ENCODE measurements around the gene ADAMTS9. TPM values are rescaled to one million over a fixed set of nuclear protein-coding genes. Genes with fewer than 3 reads are reported as not detected.

The ADAMTS9 gene
- polyA plus RNA-seq, 1 donor from 2014 or later, result 0.32 TPM

DNA sequence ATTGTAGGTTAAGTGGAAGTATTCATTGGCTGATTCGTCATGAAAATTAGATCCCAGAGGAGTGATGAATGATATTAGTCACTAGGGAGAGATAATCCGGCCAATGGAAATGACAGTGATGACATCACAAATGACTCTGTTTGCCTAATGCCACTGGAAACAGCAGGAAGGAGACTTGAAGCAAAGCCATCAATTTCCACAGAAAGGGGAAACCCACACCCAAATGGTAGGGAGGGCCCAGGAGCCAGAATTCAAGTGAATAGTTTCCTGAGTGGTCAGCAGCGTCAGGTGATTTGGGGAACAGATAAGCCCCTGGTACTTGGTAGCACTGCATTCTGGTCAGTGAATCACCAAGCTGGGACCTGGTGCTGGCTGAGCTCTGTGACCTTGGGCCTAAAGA lies 3.3 kb upstream of the ADAMTS9 start:
- Histone ChIP-seq H3K4me2 (ENCODE audit: low read length) (no peak overlapping the region), H3K27me3 (ENCODE audit: insufficient read depth, low read depth, low read length) (peaks cover 34% of the 10 kb centered on the region), H3K27ac (ENCODE audit: low read length) (no peak overlapping the region), H4K20me1 (ENCODE audit: insufficient read depth) (no peaks in the 10 kb centered on the region), H3K9me3 (ENCODE audit: low read length) (no peaks in the 10 kb centered on the region), H3K4me3 (ENCODE audit: low read length) (no peak overlapping the region), H3F3A (ENCODE audit: insufficient read depth, low read length, poor library complexity, severe bottlenecking) (peaks cover 6% of the 10 kb centered on the region), H3K36me3 (ENCODE audit: insufficient read depth, low read length) (no peaks in the 10 kb centered on the region), H3K9me2 (ENCODE audit: insufficient read depth, low read length) (no peaks in the 10 kb centered on the region), H3K9ac (ENCODE audit: low read length) (no peak overlapping the region), H2AFZ (ENCODE audit: low read depth, low read length) (no peak overlapping the region), H3K79me2 (replicated peaks; ENCODE audit: insufficient read depth, low read length) (no peaks in the 10 kb centered on the region)
- no peak for TF ChIP-seq POLR2AphosphoS5 (IDR thresholded peaks at IDR 0.05)
- TF ChIP-seq, protein P1, sequence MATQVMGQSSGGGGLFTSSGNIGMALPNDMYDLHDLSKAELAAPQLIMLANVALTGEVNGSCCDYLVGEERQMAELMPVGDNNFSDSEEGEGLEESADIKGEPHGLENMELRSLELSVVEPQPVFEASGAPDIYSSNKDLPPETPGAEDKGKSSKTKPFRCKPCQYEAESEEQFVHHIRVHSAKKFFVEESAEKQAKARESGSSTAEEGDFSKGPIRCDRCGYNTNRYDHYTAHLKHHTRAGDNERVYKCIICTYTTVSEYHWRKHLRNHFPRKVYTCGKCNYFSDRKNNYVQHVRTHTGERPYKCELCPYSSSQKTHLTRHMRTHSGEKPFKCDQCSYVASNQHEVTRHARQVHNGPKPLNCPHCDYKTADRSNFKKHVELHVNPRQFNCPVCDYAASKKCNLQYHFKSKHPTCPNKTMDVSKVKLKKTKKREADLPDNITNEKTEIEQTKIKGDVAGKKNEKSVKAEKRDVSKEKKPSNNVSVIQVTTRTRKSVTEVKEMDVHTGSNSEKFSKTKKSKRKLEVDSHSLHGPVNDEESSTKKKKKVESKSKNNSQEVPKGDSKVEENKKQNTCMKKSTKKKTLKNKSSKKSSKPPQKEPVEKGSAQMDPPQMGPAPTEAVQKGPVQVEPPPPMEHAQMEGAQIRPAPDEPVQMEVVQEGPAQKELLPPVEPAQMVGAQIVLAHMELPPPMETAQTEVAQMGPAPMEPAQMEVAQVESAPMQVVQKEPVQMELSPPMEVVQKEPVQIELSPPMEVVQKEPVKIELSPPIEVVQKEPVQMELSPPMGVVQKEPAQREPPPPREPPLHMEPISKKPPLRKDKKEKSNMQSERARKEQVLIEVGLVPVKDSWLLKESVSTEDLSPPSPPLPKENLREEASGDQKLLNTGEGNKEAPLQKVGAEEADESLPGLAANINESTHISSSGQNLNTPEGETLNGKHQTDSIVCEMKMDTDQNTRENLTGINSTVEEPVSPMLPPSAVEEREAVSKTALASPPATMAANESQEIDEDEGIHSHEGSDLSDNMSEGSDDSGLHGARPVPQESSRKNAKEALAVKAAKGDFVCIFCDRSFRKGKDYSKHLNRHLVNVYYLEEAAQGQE (IDR thresholded peaks at IDR 0.05; ENCODE audit: borderline replicate concordance), result no peak
- TF ChIP-seq TAF1 (IDR thresholded peaks at IDR 0.05; ENCODE audit: low read depth), result no peak
- TF ChIP-seq RAD21 (conservative IDR thresholded peaks at IDR 0.05), result no peak
- TF ChIP-seq MXI1 (conservative IDR thresholded peaks at IDR 0.05; ENCODE audit: poor library complexity, severe bottlenecking), result no peak
- no peak for TF ChIP-seq SMC3 (conservative IDR thresholded peaks at IDR 0.05; ENCODE audit: poor library complexity)
- TF ChIP-seq EP300 (conservative IDR thresholded peaks at IDR 0.05; ENCODE audit: poor library complexity, severe bottlenecking), result no peak

DNA sequence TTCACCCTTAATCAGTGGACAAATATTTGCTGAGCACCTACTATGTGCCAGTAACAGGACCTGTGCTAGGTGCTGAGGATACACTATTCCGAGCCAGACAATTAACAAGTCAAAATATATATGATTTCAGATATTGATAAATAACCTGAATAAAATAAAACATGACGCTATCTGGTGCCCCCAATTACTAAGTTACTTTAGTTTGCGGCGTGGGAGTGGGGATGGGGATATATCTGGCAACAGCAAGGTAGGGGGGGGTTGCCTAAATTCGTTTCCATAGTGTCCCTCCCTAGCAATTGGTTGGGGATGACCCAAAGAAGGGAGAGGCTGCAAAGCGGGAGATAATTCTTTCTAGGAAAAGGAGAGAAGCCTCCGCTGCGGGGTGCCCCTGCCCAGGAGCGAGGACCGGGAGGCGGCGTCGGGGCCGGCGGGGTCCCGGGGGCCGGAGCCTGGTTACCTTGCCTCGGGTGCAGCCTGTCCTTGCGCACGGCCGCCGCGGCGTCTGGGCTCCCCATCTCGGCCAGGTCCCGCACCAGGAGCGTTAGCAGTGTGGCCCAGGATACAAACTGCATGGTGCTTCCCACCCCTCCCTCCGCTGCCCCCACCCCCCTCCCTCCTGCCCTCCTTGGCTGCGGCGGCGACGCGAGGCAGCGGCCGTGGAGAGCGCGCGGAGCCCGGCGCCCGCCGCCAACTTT lies 567 bp downstream of the ADAMTS9 start:
- Histone ChIP-seq H3K79me2 (replicated peaks; ENCODE audit: insufficient read depth, low read length) (no peaks in the 10 kb centered on the region), H3K36me3 (ENCODE audit: insufficient read depth, low read length) (no peaks in the 10 kb centered on the region), H2AFZ (ENCODE audit: low read depth, low read length) (no peak overlapping the region), H3K4me3 (ENCODE audit: low read length) (peak overlapping the region; percentile 72), H3K27ac (ENCODE audit: low read length) (no peak overlapping the region), H3K9ac (ENCODE audit: low read length) (no peak overlapping the region), H4K20me1 (ENCODE audit: insufficient read depth) (no peaks in the 10 kb centered on the region), H3K9me2 (ENCODE audit: insufficient read depth, low read length) (no peaks in the 10 kb centered on the region), H3K4me2 (ENCODE audit: low read length) (no peak overlapping the region), H3F3A (ENCODE audit: insufficient read depth, low read length, poor library complexity, severe bottlenecking) (peaks cover 6% of the 10 kb centered on the region), H3K27me3 (ENCODE audit: insufficient read depth, low read depth, low read length) (peaks cover 59% of the 10 kb centered on the region), H3K9me3 (ENCODE audit: low read length) (no peaks in the 10 kb centered on the region)
- TF ChIP-seq POLR2AphosphoS5 (IDR thresholded peaks at IDR 0.05) (no peak), EZH2 (IDR thresholded peaks at IDR 0.05; ENCODE audit: borderline replicate concordance, insufficient read depth, low read length, poor library complexity, severe bottlenecking) (no peak), EP300 (conservative IDR thresholded peaks at IDR 0.05; ENCODE audit: poor library complexity, severe bottlenecking) (no peak), SMC3 (conservative IDR thresholded peaks at IDR 0.05; ENCODE audit: poor library complexity) (no peak), TAF1 (IDR thresholded peaks at IDR 0.05; ENCODE audit: low read depth) (no peak), MXI1 (conservative IDR thresholded peaks at IDR 0.05; ENCODE audit: poor library complexity, severe bottlenecking) (no peak), RAD21 (conservative IDR thresholded peaks at IDR 0.05) (no peak)
- TF ChIP-seq, protein P2, sequence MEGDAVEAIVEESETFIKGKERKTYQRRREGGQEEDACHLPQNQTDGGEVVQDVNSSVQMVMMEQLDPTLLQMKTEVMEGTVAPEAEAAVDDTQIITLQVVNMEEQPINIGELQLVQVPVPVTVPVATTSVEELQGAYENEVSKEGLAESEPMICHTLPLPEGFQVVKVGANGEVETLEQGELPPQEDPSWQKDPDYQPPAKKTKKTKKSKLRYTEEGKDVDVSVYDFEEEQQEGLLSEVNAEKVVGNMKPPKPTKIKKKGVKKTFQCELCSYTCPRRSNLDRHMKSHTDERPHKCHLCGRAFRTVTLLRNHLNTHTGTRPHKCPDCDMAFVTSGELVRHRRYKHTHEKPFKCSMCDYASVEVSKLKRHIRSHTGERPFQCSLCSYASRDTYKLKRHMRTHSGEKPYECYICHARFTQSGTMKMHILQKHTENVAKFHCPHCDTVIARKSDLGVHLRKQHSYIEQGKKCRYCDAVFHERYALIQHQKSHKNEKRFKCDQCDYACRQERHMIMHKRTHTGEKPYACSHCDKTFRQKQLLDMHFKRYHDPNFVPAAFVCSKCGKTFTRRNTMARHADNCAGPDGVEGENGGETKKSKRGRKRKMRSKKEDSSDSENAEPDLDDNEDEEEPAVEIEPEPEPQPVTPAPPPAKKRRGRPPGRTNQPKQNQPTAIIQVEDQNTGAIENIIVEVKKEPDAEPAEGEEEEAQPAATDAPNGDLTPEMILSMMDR (IDR thresholded peaks at IDR 0.05; ENCODE audit: poor library complexity, severe bottlenecking), result no peak
- TF ChIP-seq, protein P1 (IDR thresholded peaks at IDR 0.05; ENCODE audit: borderline replicate concordance), result no peak
